ENCODE results near the gene AURKA.
A peak's percentile ranks its signal among the peaks of the same experiment; 100 is the strongest.

AURKA gene

GRCh38 chr20:56392132-56392880, at the start of gene AURKA, which contains the start of gene CSTF1:
AURKA (minus strand) TSS chr20:56392215; CDS start chr20:56388197, 4,018 bp downstream.
CSTF1 (plus strand) TSS chr20:56392645; CDS start chr20:56395553, 2,908 bp downstream.
- no peaks in the 10 kb centered on the region for H3F3A ChIP-seq (ENCODE audit: insufficient read depth, low read length)
- H3K4me2 ChIP-seq (ENCODE audit: low read depth, low read length) = peak within 1 kb of the TSS; percentile 65
- peaks cover 8% of the 10 kb centered on the region for H3K4me1 ChIP-seq (ENCODE audit: low read length)
- H3K27me3 ChIP-seq (replicated peaks; ENCODE audit: insufficient read depth, low read length) = no peaks in the 10 kb centered on the region
- peak; percentile 99 for DNase-seq
- no peaks in the 10 kb centered on the region for H3K9me2 ChIP-seq (replicated peaks; ENCODE audit: insufficient read depth, low read length)
- peak within 1 kb of the TSS; percentile 80 for H3K9ac ChIP-seq (ENCODE audit: low read length)
- peaks cover 79% of the 10 kb centered on the region for H3K79me2 ChIP-seq (ENCODE audit: low read length)
- peak within 1 kb of the TSS; percentile 97 for H3K4me3 ChIP-seq (ENCODE audit: low read length)
- H4K20me1 ChIP-seq (ENCODE audit: insufficient read depth, low read length) = no peaks in the 10 kb centered on the region
- TF ChIP-seq CTCF (IDR thresholded peaks at IDR 0.05; ENCODE audit: low read length) = no peak
- TF ChIP-seq EZH2 (optimal IDR thresholded peaks at IDR 0.05; ENCODE audit: low read depth, low read length) = no peak
- TF ChIP-seq EZH2phosphoT487 (IDR thresholded peaks at IDR 0.05; ENCODE audit: low read length) = no peak
- H3K9me3 ChIP-seq (replicated peaks; ENCODE audit: insufficient read depth, low read length) = no peaks in the 10 kb centered on the region
- peaks cover 17% of the 10 kb centered on the region; the same call in 1 of the 2 replicates for H3K36me3 ChIP-seq (replicated peaks; ENCODE audit: insufficient read depth, low read length)
- H2AFZ ChIP-seq (ENCODE audit: low read length) = peak within 1 kb of the TSS; percentile 97
- peak within 1 kb of the TSS; percentile 90 for H3K27ac ChIP-seq (ENCODE audit: low read length)

GRCh38 chr20:56440346-56441007, 48.5 kb upstream of the AURKA start:
- Histone ChIP-seq H3F3A (ENCODE audit: insufficient read depth, low read length) (no peaks in the 10 kb centered on the region), H3K4me1 (ENCODE audit: low read length) (peaks cover 4% of the 10 kb centered on the region; the same call in 1 of the 2 replicates), H3K27me3 (replicated peaks; ENCODE audit: insufficient read depth, low read length) (no peaks in the 10 kb centered on the region), H3K4me3 (ENCODE audit: low read length) (no peak overlapping the region), H3K27ac (ENCODE audit: low read length) (no peak overlapping the region), H3K36me3 (replicated peaks; ENCODE audit: insufficient read depth, low read length) (no peaks in the 10 kb centered on the region), H3K79me2 (ENCODE audit: low read length) (no peaks in the 10 kb centered on the region), H3K9me3 (replicated peaks; ENCODE audit: insufficient read depth, low read length) (no peaks in the 10 kb centered on the region), H3K9me2 (replicated peaks; ENCODE audit: insufficient read depth, low read length) (no peaks in the 10 kb centered on the region), H3K9ac (ENCODE audit: low read length) (no peak overlapping the region), H2AFZ (ENCODE audit: low read length) (no peak overlapping the region), H4K20me1 (ENCODE audit: insufficient read depth, low read length) (no peaks in the 10 kb centered on the region), H3K4me2 (ENCODE audit: low read depth, low read length) (no peak overlapping the region)
- DNase-seq = peak; percentile 11
- TF ChIP-seq EZH2phosphoT487 (IDR thresholded peaks at IDR 0.05; ENCODE audit: low read length) (no peak), CTCF (IDR thresholded peaks at IDR 0.05; ENCODE audit: low read length) (no peak), EZH2 (optimal IDR thresholded peaks at IDR 0.05; ENCODE audit: low read depth, low read length) (no peak)

DNA sequence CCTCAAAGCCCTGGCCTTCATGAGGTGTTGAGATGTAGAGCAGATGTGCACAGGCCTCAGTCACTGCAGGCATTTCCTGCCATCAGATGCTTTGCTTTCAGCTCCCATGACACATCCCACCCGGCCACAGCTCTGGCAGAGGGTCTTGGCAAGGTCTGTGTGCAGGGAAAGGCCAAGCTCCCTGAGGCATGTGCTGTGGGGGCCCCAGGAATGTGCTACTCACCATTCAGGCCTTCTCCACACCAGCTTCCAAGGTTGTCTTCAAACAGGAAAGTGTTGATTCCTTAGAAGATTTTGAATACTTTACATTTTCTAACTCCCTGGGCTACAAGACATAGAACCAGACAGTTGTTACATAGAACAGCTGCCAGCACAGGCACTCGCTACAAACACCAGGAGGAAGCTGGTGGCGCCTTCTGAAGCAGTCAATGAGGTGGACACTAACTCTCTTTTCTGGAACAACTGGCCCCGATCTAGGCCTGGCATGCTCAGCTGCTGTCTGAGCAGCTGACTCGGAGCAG, 47.8 kb upstream of the AURKA start:
- H4K20me1 ChIP-seq (ENCODE audit: insufficient read depth, low read length) = no peaks in the 10 kb centered on the region
- H3K36me3 ChIP-seq (replicated peaks; ENCODE audit: insufficient read depth, low read length) = no peaks in the 10 kb centered on the region
- H3K27ac ChIP-seq (ENCODE audit: low read length) = no peak overlapping the region
- no peaks in the 10 kb centered on the region for H3K27me3 ChIP-seq (replicated peaks; ENCODE audit: insufficient read depth, low read length)
- no peak for DNase-seq
- peaks cover 4% of the 10 kb centered on the region; the same call in 1 of the 2 replicates for H3K4me1 ChIP-seq (ENCODE audit: low read length)
- H3K9me2 ChIP-seq (replicated peaks; ENCODE audit: insufficient read depth, low read length) = no peaks in the 10 kb centered on the region
- H3F3A ChIP-seq (ENCODE audit: insufficient read depth, low read length) = no peaks in the 10 kb centered on the region
- H3K9ac ChIP-seq (ENCODE audit: low read length) = no peak overlapping the region
- H3K9me3 ChIP-seq (replicated peaks; ENCODE audit: insufficient read depth, low read length) = no peaks in the 10 kb centered on the region
- no peak overlapping the region for H3K4me3 ChIP-seq (ENCODE audit: low read length)
- TF ChIP-seq CTCF (IDR thresholded peaks at IDR 0.05; ENCODE audit: low read length) (no peak), EZH2 (optimal IDR thresholded peaks at IDR 0.05; ENCODE audit: low read depth, low read length) (no peak), EZH2phosphoT487 (IDR thresholded peaks at IDR 0.05; ENCODE audit: low read length) (no peak)
- H2AFZ ChIP-seq (ENCODE audit: low read length) = no peak overlapping the region
- H3K4me2 ChIP-seq (ENCODE audit: low read depth, low read length) = no peak overlapping the region
- no peaks in the 10 kb centered on the region for H3K79me2 ChIP-seq (ENCODE audit: low read length)

Data from MM.1S (cell line).